Measurements from ENCODE around the gene MTUS2.

DNA sequence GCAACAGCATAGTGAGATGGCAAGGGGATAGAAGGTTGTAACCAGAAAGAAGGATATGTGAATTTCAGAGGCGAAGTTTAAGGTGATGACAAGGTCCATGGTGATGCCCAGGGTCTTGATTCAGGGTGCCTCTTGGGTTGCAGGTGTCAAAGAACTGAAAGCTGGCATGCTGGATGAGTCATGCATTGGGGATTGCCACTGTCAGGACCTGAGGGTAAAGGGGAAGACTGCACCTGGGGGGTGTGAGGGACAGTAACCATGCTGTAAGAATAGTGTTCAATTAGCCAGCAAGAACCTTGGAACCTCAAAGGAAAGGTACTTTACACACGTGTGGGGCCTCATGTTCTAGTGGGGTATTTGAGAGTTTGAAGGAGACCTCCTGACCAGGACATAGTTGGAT is 495.7 kb downstream of the MTUS2 start:
- TF ChIP-seq, protein P1, sequence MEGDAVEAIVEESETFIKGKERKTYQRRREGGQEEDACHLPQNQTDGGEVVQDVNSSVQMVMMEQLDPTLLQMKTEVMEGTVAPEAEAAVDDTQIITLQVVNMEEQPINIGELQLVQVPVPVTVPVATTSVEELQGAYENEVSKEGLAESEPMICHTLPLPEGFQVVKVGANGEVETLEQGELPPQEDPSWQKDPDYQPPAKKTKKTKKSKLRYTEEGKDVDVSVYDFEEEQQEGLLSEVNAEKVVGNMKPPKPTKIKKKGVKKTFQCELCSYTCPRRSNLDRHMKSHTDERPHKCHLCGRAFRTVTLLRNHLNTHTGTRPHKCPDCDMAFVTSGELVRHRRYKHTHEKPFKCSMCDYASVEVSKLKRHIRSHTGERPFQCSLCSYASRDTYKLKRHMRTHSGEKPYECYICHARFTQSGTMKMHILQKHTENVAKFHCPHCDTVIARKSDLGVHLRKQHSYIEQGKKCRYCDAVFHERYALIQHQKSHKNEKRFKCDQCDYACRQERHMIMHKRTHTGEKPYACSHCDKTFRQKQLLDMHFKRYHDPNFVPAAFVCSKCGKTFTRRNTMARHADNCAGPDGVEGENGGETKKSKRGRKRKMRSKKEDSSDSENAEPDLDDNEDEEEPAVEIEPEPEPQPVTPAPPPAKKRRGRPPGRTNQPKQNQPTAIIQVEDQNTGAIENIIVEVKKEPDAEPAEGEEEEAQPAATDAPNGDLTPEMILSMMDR (IDR thresholded peaks at IDR 0.05; ENCODE audit: low read length), result no peak
- no peak for TF ChIP-seq EZH2 (optimal IDR thresholded peaks at IDR 0.05; ENCODE audit: low read depth, low read length)

All from MM.1S (cell line).